HG02642 (cell line): ENCODE results near the gene ACTR3C.

ENCODE experiments used
- ATAC-seq: cut with Tn5 transposase; IDR thresholded peaks from one replicate; pipeline ENCODE4 v1.9.1; 2021; ENCODE audit warnings: mild to moderate bottlenecking; ENCODE audit not compliant: unreplicated experiment, poor library complexity

Gene ACTR3C

DNA sequence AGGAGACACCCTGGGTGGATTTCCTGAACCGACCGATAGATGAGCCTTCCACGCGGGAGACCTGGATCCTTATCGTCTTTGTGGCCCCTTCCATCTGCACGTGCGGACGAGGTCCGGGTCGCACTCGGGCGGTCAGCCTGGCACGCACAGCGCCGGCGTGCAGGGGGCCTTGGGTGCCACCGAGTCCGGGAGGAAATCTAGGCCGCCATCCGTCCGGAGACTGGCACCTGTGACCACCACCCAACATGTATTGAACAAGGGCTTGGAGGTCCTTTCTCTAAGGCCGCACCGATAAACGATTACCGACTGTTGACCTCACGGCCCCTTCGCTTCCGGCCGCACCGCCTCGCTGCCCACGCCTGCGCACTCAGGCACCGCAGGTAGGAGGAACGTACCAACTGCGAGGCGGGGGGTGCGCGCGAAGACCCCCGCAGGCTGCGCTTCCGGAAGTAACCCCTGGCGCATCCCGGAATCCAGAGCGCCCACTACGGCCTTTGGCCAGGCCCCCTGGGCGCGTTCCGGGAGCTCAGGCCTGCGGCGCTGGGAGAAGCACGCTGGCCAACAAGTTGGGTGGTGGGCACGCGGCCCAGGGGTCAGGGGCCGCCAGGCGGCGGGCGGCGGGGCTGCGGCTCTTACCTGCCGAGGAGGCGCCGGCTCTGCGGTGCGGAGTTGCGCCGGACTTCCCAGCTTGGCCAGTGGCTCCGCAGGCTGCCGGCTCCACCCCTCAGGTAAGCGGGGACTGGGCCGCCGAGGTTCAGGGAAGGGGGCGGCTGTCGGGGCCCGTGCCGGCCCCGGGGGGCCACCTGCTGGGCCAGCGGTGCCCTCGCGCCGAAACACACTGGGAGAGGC is at the start of gene ACTR3C, which contains the start of gene LRRC61:
TSS of gene ACTR3C (minus strand) at position 713 of the 849 bp plus-strand sequence. CDS start 28,249 bp downstream, outside the sequence.
TSS of gene LRRC61 (plus strand) at position 523 of the 849 bp plus-strand sequence. CDS start 13,507 bp downstream, outside the sequence.
- peak; percentile 70 for ATAC-seq

DNA sequence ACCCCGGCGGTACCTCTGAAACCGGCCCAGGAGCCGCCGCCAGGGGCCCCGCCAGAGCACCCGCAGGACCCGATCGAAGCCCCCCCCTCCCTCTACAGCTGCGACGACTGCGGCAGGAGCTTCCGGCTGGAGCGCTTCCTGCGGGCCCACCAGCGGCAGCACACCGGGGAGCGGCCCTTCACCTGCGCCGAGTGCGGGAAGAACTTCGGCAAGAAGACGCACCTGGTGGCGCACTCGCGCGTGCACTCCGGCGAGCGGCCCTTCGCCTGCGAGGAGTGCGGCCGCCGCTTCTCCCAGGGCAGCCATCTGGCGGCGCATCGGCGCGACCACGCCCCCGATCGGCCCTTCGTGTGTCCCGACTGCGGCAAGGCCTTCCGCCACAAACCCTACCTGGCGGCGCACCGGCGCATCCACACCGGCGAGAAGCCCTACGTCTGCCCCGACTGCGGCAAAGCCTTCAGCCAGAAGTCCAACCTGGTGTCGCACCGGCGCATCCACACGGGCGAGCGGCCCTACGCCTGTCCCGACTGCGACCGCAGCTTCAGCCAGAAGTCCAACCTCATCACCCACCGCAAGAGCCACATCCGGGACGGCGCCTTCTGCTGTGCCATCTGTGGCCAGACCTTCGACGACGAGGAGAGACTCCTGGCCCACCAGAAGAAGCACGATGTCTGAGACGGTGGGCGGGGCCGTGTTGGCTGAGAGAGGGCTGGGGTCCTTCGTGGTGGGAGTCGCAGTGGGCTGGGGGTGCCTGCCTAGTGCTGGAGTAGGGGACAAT is 49.1 kb upstream of the ACTR3C start:
- ATAC-seq: no peak

DNA sequence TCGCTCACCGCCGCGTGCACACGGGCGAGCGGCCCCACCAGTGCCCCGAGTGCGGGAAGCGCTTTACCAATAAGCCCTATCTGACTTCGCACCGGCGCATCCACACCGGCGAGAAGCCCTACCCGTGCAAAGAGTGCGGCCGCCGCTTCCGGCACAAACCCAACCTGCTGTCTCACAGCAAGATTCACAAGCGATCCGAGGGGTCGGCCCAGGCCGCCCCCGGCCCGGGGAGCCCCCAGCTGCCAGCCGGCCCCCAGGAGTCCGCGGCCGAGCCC is 48.6 kb upstream of the ACTR3C start:
- ATAC-seq: no peak

DNA sequence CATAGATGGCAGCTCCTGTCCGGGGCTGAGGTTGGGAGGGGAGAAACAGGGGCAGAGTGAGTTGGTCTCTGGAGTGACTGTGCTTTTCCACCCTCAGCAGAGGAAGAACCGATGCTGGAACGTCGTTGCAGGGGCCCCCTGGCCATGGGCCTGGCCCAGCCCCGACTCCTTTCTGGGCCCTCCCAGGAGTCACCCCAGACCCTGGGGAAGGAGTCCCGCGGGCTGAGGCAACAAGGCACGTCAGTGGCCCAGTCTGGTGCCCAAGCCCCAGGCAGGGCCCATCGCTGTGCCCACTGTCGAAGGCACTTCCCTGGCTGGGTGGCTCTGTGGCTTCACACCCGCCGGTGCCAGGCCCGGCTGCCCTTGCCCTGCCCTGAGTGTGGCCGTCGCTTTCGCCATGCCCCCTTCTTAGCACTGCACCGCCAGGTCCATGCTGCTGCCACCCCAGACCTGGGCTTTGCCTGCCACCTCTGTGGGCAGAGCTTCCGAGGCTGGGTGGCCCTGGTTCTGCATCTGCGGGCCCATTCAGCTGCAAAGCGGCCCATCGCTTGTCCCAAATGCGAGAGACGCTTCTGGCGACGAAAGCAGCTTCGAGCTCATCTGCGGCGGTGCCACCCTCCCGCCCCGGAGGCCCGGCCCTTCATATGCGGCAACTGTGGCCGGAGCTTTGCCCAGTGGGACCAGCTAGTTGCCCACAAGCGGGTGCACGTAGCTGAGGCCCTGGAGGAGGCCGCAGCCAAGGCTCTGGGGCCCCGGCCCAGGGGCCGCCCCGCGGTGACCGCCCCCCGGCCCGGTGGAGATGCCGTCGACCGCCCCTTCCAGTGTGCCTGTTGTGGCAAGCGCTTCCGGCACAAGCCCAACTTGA is 48.0 kb upstream of the ACTR3C start:
- no peak for ATAC-seq

DNA sequence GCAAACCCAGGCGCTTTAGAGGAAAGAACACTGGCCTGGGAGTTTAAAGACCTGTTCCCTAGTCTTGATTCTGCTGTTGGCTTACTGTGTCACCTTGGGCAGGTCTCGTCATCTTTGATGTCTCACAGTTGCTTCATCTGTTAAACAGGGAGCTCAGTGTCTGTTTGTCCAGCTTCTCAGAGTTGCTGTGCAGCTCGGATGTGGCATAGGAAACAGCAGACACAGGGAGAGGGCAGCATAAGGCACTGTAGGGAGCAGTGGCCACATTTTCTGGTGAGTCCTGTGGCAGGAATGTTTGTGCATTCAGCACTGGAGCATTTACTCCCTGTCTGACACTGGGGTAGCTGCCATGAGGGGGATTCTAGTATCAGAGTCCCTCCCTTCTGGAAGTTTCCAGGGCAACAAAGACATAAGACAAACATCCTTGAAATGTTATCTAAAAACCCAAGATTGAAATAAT is 47.3 kb upstream of the ACTR3C start:
- ATAC-seq: no peak

DNA sequence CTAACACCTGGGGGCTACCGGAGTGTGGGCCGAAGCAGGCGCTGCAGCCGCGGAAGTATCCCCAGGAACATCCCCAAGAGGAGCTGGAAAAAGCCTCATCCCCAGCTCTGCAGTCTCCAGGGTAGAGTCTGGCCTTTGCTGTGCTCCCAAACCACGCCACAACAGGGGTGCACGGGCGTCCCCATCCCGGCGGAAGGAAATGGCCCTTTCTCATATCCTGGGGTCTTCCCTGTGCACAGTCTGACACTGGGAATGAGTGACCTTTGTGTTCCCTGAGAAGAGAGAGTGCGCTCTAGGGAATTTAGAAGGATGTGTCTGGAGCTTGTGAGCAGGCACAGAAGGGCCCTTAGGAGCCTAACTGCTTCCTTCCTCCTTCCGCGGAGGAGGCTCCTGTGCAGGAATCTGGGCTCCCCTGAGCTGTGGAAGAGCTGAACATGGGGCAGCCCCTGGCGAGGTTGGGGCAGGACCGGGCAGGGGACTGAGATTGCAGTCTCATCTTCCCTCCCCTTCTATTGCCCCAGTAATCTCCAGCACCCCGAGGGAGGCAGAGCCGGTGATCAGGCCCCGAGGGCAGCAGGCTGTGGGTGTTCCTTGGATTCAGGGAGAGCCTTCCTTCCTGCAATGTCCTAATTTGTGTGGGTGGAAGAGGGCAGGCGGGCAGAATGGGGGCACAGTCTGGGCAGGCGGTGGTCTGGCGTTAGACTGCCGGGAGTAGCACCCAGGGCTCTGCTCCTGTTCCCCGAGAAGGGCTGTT is 46.6 kb upstream of the ACTR3C start:
- ATAC-seq: no peak

DNA sequence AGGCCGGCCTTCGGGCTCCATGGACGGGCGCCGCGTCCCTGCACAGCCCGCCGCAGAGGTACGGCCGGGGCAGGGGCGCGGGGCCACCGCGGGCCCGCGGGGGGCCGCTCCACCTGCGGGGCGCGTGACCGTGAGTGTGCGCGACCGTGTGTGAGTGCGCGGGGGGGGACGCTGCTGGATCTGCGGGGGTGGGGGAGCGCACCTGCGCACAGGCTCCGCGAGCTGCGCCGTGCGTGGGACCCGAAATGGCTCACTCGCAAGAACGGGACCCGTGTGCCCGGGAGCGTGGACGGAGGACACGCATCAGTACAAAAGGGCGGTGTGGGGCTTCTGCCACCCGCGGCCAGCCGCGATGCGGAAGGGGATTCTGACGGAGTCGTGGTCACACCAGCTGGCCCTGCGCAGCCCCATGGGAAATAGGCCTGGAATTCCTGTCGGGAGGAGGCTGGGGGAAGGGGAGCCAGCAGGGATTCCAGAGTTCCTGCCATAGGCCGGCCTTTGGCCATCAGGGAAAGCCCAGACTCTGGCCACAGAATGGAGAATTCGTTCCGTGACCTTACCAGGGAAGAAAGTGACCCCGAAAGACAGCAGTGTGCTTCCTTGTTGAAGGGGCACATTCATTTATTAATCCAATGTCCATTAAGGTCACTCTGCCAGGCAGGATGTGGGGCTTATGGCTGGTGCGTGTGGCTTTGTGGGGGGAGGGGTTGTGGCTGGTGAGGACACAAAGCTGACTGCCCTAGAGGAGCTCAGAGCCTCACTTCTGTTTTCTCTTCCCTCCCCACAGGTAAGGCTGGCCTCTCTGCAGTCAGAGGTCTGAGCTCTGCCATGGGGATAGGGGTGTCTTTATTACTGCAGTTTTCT is 45.8 kb upstream of the ACTR3C start:
- peak; percentile 35 for ATAC-seq

DNA sequence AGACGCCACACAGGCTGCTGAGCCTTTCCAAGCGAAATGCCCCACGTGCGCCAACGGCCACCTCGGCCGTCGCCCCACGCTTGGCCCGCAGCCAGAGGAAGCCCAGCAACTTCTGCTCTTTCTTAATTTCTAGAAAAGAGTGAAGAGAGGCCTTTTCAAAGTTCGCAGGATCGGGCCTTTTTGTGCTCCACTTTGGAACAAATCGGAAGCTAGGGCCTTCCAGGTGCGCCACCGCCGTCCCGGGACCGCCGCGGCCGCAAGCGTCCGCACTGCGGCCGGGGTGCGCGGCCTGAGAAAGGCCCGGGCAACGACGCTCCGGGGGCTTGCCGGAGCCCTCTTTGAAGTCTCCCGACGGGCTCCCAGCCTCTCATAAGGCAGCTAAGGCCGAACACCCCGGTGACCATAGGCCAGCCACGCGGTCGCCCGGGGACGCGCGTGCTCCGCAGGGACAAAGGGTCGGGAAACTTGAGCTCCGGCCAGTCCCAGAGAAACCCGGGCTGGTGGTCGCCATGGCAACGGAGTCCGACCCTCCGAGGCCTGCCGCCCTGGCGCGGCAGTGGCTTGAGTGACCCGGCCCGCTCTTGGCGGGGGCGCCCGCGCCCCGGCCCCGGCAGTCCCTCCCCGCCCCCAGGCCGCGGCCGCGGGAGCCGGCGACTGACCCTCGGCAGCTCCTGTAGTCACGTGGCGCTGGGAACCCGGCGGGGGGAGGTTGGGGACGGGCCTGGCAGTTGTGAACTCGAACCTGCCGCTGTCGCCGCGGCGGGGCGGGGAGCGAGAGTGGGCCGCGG is 44.9 kb upstream of the ACTR3C start, which contains the start of gene REPIN1:
TSS of gene REPIN1 (plus strand) at position 727 of the 788 bp plus-strand sequence. CDS start 890 bp downstream, outside the sequence.
- peak; percentile 64 for ATAC-seq

DNA sequence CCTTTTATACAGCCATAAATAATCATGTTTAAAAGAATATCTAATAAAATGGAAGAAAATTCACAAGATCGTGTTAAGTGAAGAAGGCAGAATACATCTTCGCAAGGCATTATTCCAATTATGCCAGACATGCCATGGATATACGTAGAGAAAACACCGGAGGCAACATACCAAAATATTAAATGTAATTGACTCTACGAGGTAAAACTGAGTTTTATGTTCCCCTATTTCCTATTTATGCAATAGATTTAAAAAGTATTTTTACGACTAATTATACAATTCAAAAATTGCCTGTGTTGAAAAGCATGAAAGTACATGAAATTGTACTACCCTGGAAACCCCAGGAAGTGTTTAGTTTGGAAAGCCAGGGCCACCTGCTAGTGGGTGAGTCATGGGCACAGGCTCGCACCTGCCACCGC is 44.3 kb upstream of the ACTR3C start:
- ATAC-seq: no peak

DNA sequence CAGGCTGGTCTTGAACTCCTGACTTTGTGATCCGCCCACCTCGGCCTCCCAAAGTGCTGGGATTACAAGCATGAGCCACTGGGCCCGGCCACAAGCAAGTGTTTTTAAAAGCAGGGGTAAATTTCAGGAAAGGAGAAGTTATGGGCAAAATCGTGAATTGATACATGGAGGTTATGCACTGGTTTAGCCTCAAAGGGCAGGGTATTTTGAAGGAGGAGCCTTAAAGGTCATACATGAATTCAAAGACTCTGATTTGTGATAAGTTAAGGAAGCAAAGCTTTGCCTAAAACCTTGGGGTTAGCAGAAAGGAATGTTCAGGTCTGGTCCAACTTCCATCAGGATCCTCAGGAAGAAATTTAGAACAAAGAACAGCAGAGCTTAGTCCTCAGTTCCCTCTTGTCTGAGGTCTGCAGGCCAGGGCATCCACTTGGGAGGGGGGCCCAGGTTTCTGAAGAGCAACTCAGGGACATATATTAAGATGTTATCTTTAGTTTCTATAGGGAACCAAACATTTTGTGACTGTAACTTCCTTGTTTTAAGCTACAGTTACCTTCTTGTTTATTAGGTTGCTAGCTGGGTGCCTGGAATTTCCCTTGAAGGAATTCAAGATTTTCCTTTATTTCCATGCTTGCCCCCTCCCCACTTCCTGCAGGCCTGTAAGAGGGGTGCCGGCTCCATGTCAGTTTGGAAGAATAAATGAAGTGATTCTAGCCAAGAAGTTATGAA is 42.5 kb upstream of the ACTR3C start:
- no peak for ATAC-seq

DNA sequence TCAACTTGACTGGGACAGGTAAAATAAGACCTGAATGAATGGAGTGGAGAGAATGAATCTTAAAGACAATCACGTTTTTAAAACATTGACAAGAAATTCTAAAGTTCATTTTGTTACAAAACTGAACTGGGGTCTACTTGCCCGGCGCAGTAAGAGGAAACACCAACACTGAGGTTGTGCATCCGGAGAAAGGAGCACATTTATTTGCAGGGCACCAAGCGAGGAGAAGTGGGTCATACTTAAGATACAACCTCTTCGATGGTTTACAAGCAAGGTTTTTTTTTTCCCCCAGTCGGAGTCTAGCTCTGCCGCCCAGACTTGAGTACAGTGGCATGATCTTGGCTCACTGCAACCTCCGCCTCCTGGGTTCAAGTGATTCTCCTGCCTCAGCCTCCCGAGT is 41.8 kb upstream of the ACTR3C start:
- ATAC-seq: no peak

DNA sequence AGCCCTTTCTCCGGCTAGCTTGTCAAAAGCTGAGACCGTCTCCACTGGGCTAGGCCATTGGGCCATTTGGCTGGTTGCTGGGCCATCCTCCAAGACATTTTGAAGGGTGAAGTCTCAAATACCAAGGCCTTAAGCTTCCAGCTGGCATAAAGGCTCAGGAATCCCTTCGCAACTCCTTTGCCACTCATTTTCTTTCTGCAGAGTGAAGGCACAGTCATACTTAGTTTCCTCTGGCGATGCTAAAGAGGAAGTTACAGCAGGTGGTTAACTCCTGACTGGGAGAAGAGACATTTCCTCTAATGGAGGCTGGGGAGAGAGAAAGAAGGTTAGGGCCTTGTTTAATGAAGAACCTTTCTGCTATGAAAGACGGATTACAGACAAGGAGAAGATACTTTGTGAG is 40.5 kb upstream of the ACTR3C start:
- no peak for ATAC-seq

DNA sequence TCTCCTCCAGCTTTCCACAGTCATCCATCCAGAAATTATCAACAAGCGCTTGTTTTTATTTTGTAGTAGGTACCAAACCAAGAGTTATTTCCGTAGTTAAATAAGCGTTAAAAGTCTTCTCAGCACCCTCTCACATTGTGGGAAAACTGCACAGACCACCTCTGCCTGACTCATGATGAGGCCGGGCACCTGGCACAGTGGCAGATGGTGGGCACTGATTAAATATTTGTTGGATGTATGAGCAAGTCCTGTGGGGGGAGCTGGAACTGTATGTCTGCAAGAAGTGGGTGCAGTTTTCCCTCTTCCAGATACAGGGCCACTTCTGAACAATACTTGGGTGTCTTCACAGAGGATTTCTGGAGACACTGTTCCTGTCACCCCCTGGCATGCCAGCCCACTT is 40.0 kb upstream of the ACTR3C start:
- ATAC-seq: no peak

DNA sequence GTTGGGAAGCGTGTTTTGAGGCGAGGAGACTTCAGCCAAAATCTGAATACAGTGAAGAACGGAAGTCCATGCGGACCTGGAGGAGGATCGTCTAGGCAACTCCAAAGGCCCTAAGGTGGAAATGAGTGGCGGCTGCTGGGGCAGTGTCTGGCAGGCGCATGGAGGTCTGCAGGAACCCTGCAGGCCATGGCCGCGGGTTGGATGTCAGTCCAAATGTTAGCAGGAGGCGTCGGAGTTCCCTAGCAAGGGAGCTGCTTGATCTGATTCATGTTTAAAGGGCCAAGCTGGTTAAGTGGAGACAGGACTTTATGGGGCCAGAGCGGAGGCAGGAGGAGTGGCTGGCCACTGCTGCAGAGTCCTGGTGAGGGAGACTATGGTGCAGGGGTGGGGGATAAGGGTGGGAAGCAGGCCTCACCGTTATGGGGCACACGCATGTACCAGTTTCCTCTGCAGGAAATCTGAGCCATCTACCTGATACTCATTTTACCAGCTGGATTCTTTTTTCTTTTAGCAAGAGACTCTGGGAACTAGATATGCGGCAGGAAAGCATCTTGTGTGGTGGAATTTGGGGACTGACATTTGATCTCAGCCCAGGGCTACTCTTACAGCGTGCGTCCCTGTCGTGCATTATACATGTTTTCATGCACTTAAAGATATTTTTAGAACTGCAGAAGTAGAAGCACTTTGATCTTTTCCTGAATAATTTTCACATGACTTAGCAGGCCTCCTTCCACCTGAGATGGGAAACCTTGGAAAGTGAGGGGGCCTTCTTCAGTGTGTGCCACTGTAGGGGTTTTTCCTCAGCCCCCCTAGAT is 38.7 kb upstream of the ACTR3C start:
- no peak for ATAC-seq

DNA sequence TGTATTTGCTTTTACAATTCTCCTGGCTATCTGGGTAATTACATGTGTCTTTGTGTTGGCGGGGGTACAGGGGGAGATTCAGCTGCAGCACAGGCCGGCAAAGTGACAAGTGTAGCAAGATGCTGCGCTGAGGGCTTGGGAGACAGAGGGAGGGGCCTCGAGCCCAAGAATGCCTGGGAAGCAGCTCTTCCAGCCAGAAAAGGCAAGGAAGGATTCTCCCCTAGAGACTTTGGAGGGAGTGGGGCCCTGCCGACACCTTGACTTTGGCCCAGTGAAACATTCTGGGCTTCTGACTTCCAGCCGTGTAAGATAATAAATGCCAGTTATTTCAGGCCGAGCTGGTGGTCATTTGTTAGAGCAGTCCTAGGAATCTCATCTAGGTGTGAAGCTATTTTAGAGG is 38.1 kb upstream of the ACTR3C start:
- ATAC-seq: no peak

DNA sequence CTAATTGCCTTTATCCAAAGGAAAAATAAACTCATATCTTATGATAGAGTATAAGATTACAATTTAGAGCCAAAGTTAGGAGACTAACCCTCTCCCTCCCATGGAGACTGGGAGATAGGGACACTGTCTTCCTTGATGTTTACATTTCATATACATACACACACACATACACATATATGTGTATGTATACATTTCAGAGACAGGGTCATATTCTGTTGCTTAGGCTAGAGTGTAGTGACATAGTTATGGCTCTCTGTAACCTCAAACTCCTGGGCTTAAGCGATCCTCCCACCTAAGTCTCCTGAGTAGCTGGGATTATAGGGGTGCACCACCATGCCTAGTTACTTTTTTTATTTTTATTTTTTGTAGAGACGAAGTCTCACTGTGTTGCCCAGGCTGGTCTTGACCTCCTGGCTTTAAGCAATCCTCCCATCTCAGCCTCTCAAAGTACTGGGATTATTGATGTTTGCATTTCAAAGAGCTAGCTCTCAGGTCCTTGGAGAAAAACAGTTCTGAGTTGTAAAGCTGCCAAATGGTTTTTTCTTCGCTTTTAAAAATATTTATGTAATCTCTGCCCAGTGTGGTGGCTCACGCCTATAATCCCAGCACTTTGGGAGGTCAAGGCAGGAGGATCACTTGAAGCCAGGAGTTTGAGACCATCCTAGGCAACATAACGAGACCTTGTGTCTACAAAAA is 37.2 kb upstream of the ACTR3C start:
- ATAC-seq: no peak
